ENCODE results near the gene PANX1.

DNA sequence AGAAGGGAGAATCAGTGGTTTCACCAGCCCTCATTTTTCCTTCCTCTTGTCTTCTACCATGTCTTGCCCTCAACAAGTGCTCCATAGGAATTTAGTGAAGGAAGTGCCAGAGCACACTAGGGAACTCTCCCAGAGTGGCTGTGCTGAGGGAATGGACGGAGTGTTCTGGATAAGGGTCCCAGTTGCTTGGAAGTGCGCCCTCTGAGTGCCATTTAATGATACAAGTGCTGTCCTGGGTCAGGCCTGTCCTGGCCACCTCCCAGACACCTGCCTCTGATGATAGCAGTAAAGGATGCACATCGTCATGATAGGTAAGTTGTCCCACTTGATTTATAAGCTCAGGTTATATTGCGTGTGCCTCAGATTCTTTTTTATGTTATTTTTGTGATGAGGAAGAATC, 5.1 kb downstream of the PANX1 start:
- TF ChIP-seq GATA2 (IDR thresholded peaks at IDR 0.05; ENCODE audit: low read depth, low read length) (no peak), GATA3 (IDR thresholded peaks at IDR 0.05; ENCODE audit: low read depth, low read length) (no peak)
